Stomach (tissue), 4 donors: ENCODE data around the gene SEH1L.

ENCODE experiments used
- CTCF ChIP-seq, 7 experiments: fragments of 450-650 bp in 4 of 7; fragments of 200-600 bp in 3 of 7; sonication (generic) in 3 of 7; IDR thresholded peaks; one replicate each; pipeline ENCODE4 v1.5.1; 2016 to 2019; ENCODE audit warnings: antibody characterized with exemption in 7 of 7, control low read depth in 2 of 7, mild to moderate bottlenecking in 1 of 7
- POLR2AphosphoS5 ChIP-seq, 3 donors: sonication (generic); formaldehyde crosslinking; IDR thresholded peaks; one replicate each; pipeline ENCODE4 v1.6.1; 2016; ENCODE audit warnings: antibody characterized with exemption in 3 of 3

- no peak for TF ChIP-seq CTCF (IDR thresholded peaks at IDR 0.05)
- no peak for TF ChIP-seq POLR2AphosphoS5 (IDR thresholded peaks at IDR 0.05)
These were observed 71.5 kb downstream of the SEH1L start for GRCh38 chr18:13019301-13019700.
